HFF-Myc (cell line): ENCODE data around the gene CCSER1.

ENCODE experiments used
- DNase-seq: peaks from one replicate; pipeline ENCODE4 v3.0.0-alpha.2; 2011; ENCODE audit warnings: low read depth; ENCODE audit errors: extremely low read depth
- H3K4me3 ChIP-seq: replicated peaks from 2 replicates; pipeline ENCODE4 v1.5.1; 2011; ENCODE audit warnings: low read depth, mild to moderate bottlenecking, control low read depth, low read length
- CTCF ChIP-seq: IDR thresholded peaks from 2 replicates; pipeline ENCODE4 v1.5.1; 2012; ENCODE audit warnings: mild to moderate bottlenecking, low read depth, low read length, control low read depth; ENCODE audit errors: missing control alignments

Gene CCSER1

GRCh38 chr4:90227177-90227576, 100.0 kb downstream of the CCSER1 start:
- no peak for TF ChIP-seq CTCF
- H3K4me3 ChIP-seq: no peak overlapping the region
- no peak for DNase-seq

- H3K4me3 ChIP-seq: no peak overlapping the region
- TF ChIP-seq CTCF: no peak
- DNase-seq: no peak
These were observed 107.8 kb downstream of the CCSER1 start for GRCh38 chr4:90234916-90235547.

GRCh38 chr4:90237751-90238530, 110.7 kb downstream of the CCSER1 start:
- DNase-seq: no peak
- H3K4me3 ChIP-seq: no peak overlapping the region
- TF ChIP-seq CTCF: no peak

GRCh38 chr4:90240333-90240732, 113.1 kb downstream of the CCSER1 start:
- no peak overlapping the region for H3K4me3 ChIP-seq
- TF ChIP-seq CTCF: no peak
- DNase-seq: no peak

- no peak for TF ChIP-seq CTCF
- H3K4me3 ChIP-seq: no peak overlapping the region
- DNase-seq: no peak
These were observed 113.8 kb downstream of the CCSER1 start for GRCh38 chr4:90241008-90241407.

GRCh38 chr4:90245837-90246236, 118.6 kb downstream of the CCSER1 start:
- no peak for DNase-seq
- TF ChIP-seq CTCF: no peak
- no peak overlapping the region for H3K4me3 ChIP-seq
